ENCODE measurements around the gene RPS25.

RPS25 gene

GRCh38 chr11:119018074-119018938 lies at the start of gene RPS25, which contains the start of gene TRAPPC4:
TSS of gene RPS25 (minus strand) at chr11:119018343. CDS start at chr11:119018284, 59 bp downstream.
TSS of gene TRAPPC4 (plus strand) at chr11:119018766. CDS start at chr11:119018796, 30 bp downstream.
- no peaks in the 10 kb centered on the region for H3K9me3 ChIP-seq (ENCODE audit: severe bottlenecking)
- H3K4me1 ChIP-seq (ENCODE audit: insufficient read depth, poor library complexity, severe bottlenecking), result peaks cover 19% of the 10 kb centered on the region
- DNase-seq (ENCODE audit: low spot score) (peak; percentile 97), ATAC-seq (ENCODE audit: low read depth) (peak; percentile 87)
- H3K4me3 ChIP-seq (ENCODE audit: severe bottlenecking), result peak within 1 kb of the TSS; percentile 85
- no peaks in the 10 kb centered on the region for H3K27me3 ChIP-seq (ENCODE audit: insufficient read depth, poor library complexity, severe bottlenecking)
- peaks cover 75% of the 10 kb centered on the region for H3K36me3 ChIP-seq (ENCODE audit: low read depth)
- peak within 1 kb of the TSS; percentile 82 for H3K27ac ChIP-seq (ENCODE audit: poor library complexity, severe bottlenecking)
- TF ChIP-seq CTCF (IDR thresholded peaks at IDR 0.05; ENCODE audit: poor library complexity, severe bottlenecking), result no peak

- Histone ChIP-seq H3K4me1 (ENCODE audit: insufficient read depth, poor library complexity, severe bottlenecking) (no peaks in the 10 kb centered on the region), H3K27ac (ENCODE audit: poor library complexity, severe bottlenecking) (peak within 1 kb of the TSS; percentile 58), H3K4me3 (ENCODE audit: severe bottlenecking) (peak within 1 kb of the TSS; percentile 75), H3K9me3 (ENCODE audit: severe bottlenecking) (no peaks in the 10 kb centered on the region), H3K27me3 (ENCODE audit: insufficient read depth, poor library complexity, severe bottlenecking) (no peaks in the 10 kb centered on the region), H3K36me3 (ENCODE audit: low read depth) (peaks cover 32% of the 10 kb centered on the region)
- DNase-seq (ENCODE audit: low spot score), result peak; percentile 96
- peak; percentile 97 for ATAC-seq (ENCODE audit: low read depth)
- no peak for TF ChIP-seq CTCF (IDR thresholded peaks at IDR 0.05; ENCODE audit: poor library complexity, severe bottlenecking)
These were observed 49.5 kb upstream of the RPS25 start, which contains the start of gene VPS11 for GRCh38 chr11:119067371-119068222. TSS of gene VPS11 (plus strand) at chr11:119067818. CDS start at chr11:119067824, 6 bp downstream.

- no peak overlapping the region for H3K4me3 ChIP-seq (ENCODE audit: severe bottlenecking)
- no peaks in the 10 kb centered on the region for H3K27me3 ChIP-seq (ENCODE audit: insufficient read depth, poor library complexity, severe bottlenecking)
- peak; percentile 49 for TF ChIP-seq CTCF (IDR thresholded peaks at IDR 0.05; ENCODE audit: poor library complexity, severe bottlenecking)
- ATAC-seq (ENCODE audit: low read depth) (no peak), DNase-seq (ENCODE audit: low spot score) (no peak)
- no peaks in the 10 kb centered on the region for H3K9me3 ChIP-seq (ENCODE audit: severe bottlenecking)
- H3K27ac ChIP-seq (ENCODE audit: poor library complexity, severe bottlenecking), result no peak overlapping the region
- peaks cover 13% of the 10 kb centered on the region for H3K36me3 ChIP-seq (ENCODE audit: low read depth)
- no peaks in the 10 kb centered on the region for H3K4me1 ChIP-seq (ENCODE audit: insufficient read depth, poor library complexity, severe bottlenecking)
These were observed 47.2 kb upstream of the RPS25 start for GRCh38 chr11:119065369-119065768.

- Histone ChIP-seq H3K36me3 (ENCODE audit: low read depth) (no peaks in the 10 kb centered on the region), H3K9me3 (ENCODE audit: severe bottlenecking) (no peaks in the 10 kb centered on the region), H3K27ac (ENCODE audit: poor library complexity, severe bottlenecking) (no peak overlapping the region), H3K27me3 (ENCODE audit: insufficient read depth, poor library complexity, severe bottlenecking) (no peaks in the 10 kb centered on the region), H3K4me1 (ENCODE audit: insufficient read depth, poor library complexity, severe bottlenecking) (no peaks in the 10 kb centered on the region), H3K4me3 (ENCODE audit: severe bottlenecking) (no peak overlapping the region)
- no peak for TF ChIP-seq CTCF (IDR thresholded peaks at IDR 0.05; ENCODE audit: poor library complexity, severe bottlenecking)
- DNase-seq (ENCODE audit: low spot score), result no peak
- no peak for ATAC-seq (ENCODE audit: low read depth)
These were observed 44.6 kb upstream of the RPS25 start for GRCh38 chr11:119062779-119063178.

Data from RWPE2 (cell line).